CD4-positive, CD25-positive, alpha-beta regulatory T cell (primary cell): ENCODE data around the gene IL1R2. TPM values are rescaled to one million over a fixed set of nuclear protein-coding genes. Genes with fewer than 3 reads are reported as not detected.

ENCODE experiments used
- ATAC-seq, 2 donors: fragments of 150-1000 bp; cut with Tn5 transposase; one replicate each; pipeline ENCODE4 v1.10.0; 2021; ENCODE audit warnings: low read depth in 2 of 2, moderate number of reproducible peaks in 2 of 2, moderate library complexity in 1 of 2
- DNase-seq, 3 donors: peaks; one replicate each; pipeline versions ENCODE4 v3.0.0 to v3.0.0-alpha.2; 2012 to 2022; ENCODE audit warnings: mixed read lengths in 1 of 3
- H3K27ac ChIP-seq: one replicate; pipeline ENCODE4 v1.7.0; 2013; ENCODE audit warnings: mild to moderate bottlenecking, low read length; ENCODE audit not compliant: insufficient read depth, poor library complexity, severe bottlenecking
- H3K27me3 ChIP-seq: one replicate; pipeline ENCODE4 v1.7.0; 2013; ENCODE audit warnings: low read length; ENCODE audit not compliant: control insufficient read depth, insufficient read depth
- H3K36me3 ChIP-seq: one replicate; pipeline ENCODE4 v1.7.0; 2013; ENCODE audit warnings: mild to moderate bottlenecking, low read length, moderate library complexity; ENCODE audit not compliant: control insufficient read depth, insufficient read depth
- H3K4me1 ChIP-seq: 2 replicates; pipeline ENCODE4 v1.7.0; 2013; ENCODE audit warnings: mild to moderate bottlenecking, low read length; ENCODE audit not compliant: insufficient read depth, control insufficient read depth, poor library complexity, severe bottlenecking
- H3K4me3 ChIP-seq: one replicate; pipeline ENCODE4 v1.7.0; 2013; ENCODE audit warnings: low read depth, mild to moderate bottlenecking, low read length, moderate library complexity
- H3K9me3 ChIP-seq, 2 experiments: 1 replicate in 1 of 2; 2 replicates in 1 of 2; pipeline ENCODE4 v1.7.0; 2013; ENCODE audit warnings: low read length in 2 of 2, mild to moderate bottlenecking in 1 of 2, moderate library complexity in 1 of 2; ENCODE audit not compliant: control insufficient read depth in 2 of 2
- H3K27ac Mint-ChIP-seq, 3 donors: one replicate each; pipeline ENCODE4 v1.8.0; 2020 to 2022; ENCODE audit warnings: mild to moderate bottlenecking in 3 of 3, mixed read lengths in 3 of 3, moderate library complexity in 2 of 3
- H3K27me3 Mint-ChIP-seq: one replicate; pipeline ENCODE4 v1.8.0; 2022; ENCODE audit warnings: mild to moderate bottlenecking, mixed read lengths
- H3K36me3 Mint-ChIP-seq: one replicate; pipeline ENCODE4 v1.8.0; 2020; ENCODE audit warnings: mixed read lengths
- H3K4me1 Mint-ChIP-seq, 4 donors: one replicate each; pipeline ENCODE4 v1.8.0; 2020 to 2022; ENCODE audit warnings: mixed read lengths in 4 of 4, mild to moderate bottlenecking in 1 of 4
- H3K4me3 Mint-ChIP-seq, 4 donors: one replicate each; pipeline ENCODE4 v1.8.0; 2020 to 2022; ENCODE audit warnings: mild to moderate bottlenecking in 4 of 4, mixed read lengths in 4 of 4, moderate library complexity in 3 of 4
- H3K9me3 Mint-ChIP-seq, 7 donors: one replicate each; pipeline ENCODE4 v1.8.0; 2020 to 2022; ENCODE audit warnings: mixed read lengths in 7 of 7, mild to moderate bottlenecking in 3 of 7, moderate library complexity in 2 of 7
- polyA plus RNA-seq, 4 donors: library from polyadenylated mRNA; unstranded; fragments of 300-500 nt; fragmentation: Illumina TruSeq; gene quantifications; one replicate each; pipeline ENCODE4 v1.2.3, GENCODE V29; 2021
- total RNA-seq: library from RNA; stranded (reverse); gene quantifications from one replicate; pipeline ENCODE4 v1.2.3, GENCODE V29; 2022

IL1R2 gene
- total and polyA plus RNA-seq, 5 donors from 2014 or later, result 1.5 to 6.0 (median 3.1) TPM

GRCh38 chr2:102032368-102033030 is 40.7 kb downstream of the IL1R2 start:
- H3K4me3 Mint-ChIP-seq, result no peak overlapping the region
- peaks cover 18% of the 10 kb centered on the region for H3K4me1 ChIP-seq
- no peaks in the 10 kb centered on the region for H3K36me3 ChIP-seq
- H3K27me3 ChIP-seq, result no peaks in the 10 kb centered on the region
- no peaks in the 10 kb centered on the region for H3K9me3 ChIP-seq
- DNase-seq (no peak), ATAC-seq (no peak)
- H3K9me3 Mint-ChIP-seq, result no peaks in the 10 kb centered on the region
- peaks cover 11 to 38% (median 23%) of the 10 kb centered on the region in 4 donors for H3K4me1 Mint-ChIP-seq
- no peak overlapping the region for H3K27ac ChIP-seq
- no peak overlapping the region for H3K4me3 ChIP-seq
- peak overlapping the region in 2 of 3 donors; percentile 10 to 58 for H3K27ac Mint-ChIP-seq
- no peaks in the 10 kb centered on the region for H3K36me3 Mint-ChIP-seq
- no peaks in the 10 kb centered on the region for H3K27me3 Mint-ChIP-seq

DNA sequence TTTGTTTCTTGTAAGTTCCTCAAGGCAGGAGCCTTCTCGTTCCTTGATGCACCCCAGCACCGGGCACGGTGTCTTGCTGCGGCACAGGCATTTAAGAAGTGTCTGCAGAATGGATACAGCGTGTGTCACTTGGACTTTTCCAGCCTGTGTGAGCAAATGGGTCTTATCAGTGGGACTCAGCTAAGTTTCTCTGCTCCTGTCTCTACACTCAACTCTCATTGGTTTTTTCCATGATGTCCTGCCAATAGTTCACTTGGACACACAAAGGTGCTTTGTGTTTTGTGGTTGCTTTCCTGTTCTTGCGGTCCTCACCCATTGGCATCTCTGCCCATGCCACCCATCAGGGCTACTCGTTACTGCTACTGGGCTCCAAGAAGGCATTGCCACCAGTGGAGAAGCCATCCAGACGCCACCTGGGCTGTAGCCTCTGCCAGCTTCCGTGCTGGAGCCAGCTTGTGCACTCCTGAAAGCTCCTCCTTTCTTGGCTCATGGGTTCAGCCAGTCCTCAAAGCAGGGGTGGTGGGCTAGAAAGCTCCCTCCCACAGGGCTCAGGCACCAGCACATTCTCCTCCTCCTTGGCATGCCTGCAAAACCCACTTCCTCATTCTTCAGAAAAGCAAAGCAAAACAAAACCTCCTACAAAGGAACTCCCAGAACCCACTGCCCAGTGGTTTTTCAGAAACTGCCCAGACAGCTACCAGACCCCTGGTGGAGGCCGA is 41.4 kb downstream of the IL1R2 start:
- Mint-ChIP-seq H3K36me3 (no peaks in the 10 kb centered on the region), H3K4me3 (peak overlapping the region in 2 of 4 donors; percentile 13 to 79), H3K27ac (peak overlapping the region; percentile 10 to 81 (median 57)), H3K9me3 (no peaks in the 10 kb centered on the region), H3K27me3 (no peaks in the 10 kb centered on the region), H3K4me1 (peaks cover 9 to 33% (median 23%) of the 10 kb centered on the region in 4 donors)
- Histone ChIP-seq H3K4me3 (no peak overlapping the region), H3K4me1 (peaks cover 18% of the 10 kb centered on the region), H3K27me3 (no peaks in the 10 kb centered on the region), H3K27ac (no peak overlapping the region), H3K36me3 (no peaks in the 10 kb centered on the region), H3K9me3 (no peaks in the 10 kb centered on the region)
- peak; percentile 48 to 50 for ATAC-seq
- DNase-seq, result peak in 1 of 3 donors; percentile 81

DNA sequence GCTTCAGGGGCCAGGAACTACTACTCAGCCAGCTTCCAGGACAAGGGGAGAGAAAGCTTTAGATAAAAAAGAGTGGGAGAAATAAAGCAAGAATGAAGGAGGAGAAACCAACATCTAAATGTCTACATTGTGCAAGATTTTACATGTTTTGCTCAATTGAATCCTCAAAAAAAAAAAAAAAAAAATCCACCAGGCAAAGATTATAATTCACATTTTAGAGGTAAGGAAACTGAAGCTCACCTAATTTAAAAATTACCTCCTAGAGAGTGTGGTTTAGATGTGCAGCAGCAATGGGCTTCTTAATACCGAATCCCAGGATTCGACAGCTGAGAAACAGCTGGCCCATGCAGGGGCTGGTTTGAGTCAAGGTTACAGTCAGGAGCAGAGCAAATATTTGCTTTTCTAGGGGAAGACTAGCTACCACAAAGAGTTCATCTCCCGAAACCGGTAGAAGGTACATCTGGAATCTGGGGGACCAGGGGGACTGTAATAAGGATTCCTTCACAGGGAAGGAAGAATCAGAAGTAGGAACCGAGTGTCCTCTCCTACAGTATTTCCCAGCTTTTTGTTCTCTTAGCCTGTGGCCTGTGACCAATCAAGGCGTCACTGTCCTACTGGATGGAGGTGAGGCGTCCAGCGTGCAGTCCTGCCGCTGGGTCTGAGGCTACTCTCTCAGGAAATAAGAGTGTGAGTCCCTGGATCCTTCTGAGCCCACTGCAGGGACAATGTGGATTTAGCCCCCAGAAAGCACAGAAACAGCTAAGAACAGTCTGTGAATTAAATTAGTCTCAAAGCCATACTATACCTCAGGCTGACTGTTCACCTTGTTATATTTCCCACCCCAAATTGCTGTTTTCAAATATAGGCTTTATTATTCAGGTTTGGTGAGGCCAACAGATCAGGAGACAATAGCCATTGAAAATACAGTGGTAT is 42.3 kb downstream of the IL1R2 start:
- peaks cover 9 to 33% (median 17%) of the 10 kb centered on the region in 4 donors for H3K4me1 Mint-ChIP-seq

GRCh38 chr2:102034683-102035548 is 43.2 kb downstream of the IL1R2 start:
- Histone ChIP-seq H3K36me3 (no peaks in the 10 kb centered on the region), H3K4me1 (peaks cover 18% of the 10 kb centered on the region), H3K9me3 (no peaks in the 10 kb centered on the region), H3K27me3 (no peaks in the 10 kb centered on the region), H3K4me3 (no peak overlapping the region), H3K27ac (no peak overlapping the region)
- DNase-seq (no peak), ATAC-seq (no peak)
- Mint-ChIP-seq H3K27ac (peak overlapping the region in 2 of 3 donors; percentile 10 to 52), H3K9me3 (peaks cover 0 to 3% (median 0%) of the 10 kb centered on the region in 7 donors), H3K27me3 (no peaks in the 10 kb centered on the region), H3K4me1 (peaks cover 9 to 38% (median 20%) of the 10 kb centered on the region in 4 donors), H3K36me3 (no peaks in the 10 kb centered on the region), H3K4me3 (peak overlapping the region in 2 of 4 donors; percentile 39 to 72)

More for the DNA sequence above, 42.3 kb downstream of the IL1R2 start:
- no peak for ATAC-seq
- H3K27me3 Mint-ChIP-seq, result no peaks in the 10 kb centered on the region
- peak overlapping the region; percentile 10 to 81 (median 57) for H3K27ac Mint-ChIP-seq
- Histone ChIP-seq H3K9me3 (no peaks in the 10 kb centered on the region), H3K27ac (no peak overlapping the region), H3K4me1 (peaks cover 18% of the 10 kb centered on the region), H3K36me3 (no peaks in the 10 kb centered on the region), H3K4me3 (no peak overlapping the region), H3K27me3 (no peaks in the 10 kb centered on the region)
- H3K9me3 Mint-ChIP-seq, result peaks cover 0 to 3% (median 0%) of the 10 kb centered on the region in 7 donors
- DNase-seq, result no peak
- H3K36me3 Mint-ChIP-seq, result no peaks in the 10 kb centered on the region
- H3K4me3 Mint-ChIP-seq, result peak overlapping the region in 3 of 4 donors; percentile 13 to 79 (median 72)

DNA sequence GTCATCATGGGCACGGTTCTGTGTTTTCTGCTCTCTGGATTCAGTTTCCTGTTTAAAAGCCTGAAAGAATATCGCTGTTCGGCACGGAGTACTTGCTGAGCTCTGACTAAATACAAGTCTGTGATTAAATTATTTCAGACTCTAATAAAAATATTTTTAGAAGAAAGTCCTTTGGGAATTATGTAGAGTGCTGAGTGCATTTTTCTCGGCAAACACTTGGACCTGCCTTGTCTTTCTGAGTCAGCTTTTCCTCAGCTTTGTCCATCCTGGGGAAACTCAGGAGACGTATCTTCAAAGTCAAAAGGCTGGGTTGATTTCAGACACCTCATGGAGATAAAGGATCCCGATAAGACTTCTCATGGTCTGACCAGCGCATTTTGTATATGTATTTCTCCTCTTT is 45.9 kb downstream of the IL1R2 start:
- no peaks in the 10 kb centered on the region for H3K9me3 ChIP-seq
- Mint-ChIP-seq H3K36me3 (no peaks in the 10 kb centered on the region), H3K9me3 (peaks cover 0 to 7% (median 0%) of the 10 kb centered on the region in 7 donors), H3K4me1 (peaks cover 9 to 35% (median 17%) of the 10 kb centered on the region in 4 donors), H3K4me3 (no peak overlapping the region), H3K27me3 (no peaks in the 10 kb centered on the region), H3K27ac (no peak overlapping the region)
- H3K4me1 ChIP-seq, result peaks cover 18% of the 10 kb centered on the region
- H3K4me3 ChIP-seq, result no peak overlapping the region
- DNase-seq (no peak), ATAC-seq (no peak)
- no peaks in the 10 kb centered on the region for H3K36me3 ChIP-seq
- no peak overlapping the region for H3K27ac ChIP-seq
- H3K27me3 ChIP-seq, result no peaks in the 10 kb centered on the region

DNA sequence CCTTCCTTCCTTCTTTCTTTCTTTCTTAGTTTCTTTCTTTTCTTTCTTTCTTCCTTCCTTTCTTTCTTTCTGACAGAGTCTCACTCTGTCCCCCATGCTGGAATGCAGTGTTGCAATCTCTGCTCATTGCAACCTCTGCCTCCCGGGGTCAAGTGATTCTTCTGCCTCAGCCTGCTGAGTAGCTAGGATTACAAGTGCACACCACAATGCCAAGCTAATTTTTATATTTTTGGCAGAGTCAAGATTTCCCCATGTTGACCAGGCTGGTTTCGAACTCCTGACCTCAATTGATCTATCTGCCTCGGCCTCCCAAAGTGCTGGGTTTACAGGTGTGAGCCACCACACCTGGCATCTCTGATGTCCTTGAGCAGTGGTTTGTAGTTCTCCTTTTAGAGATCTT is 48.5 kb downstream of the IL1R2 start:
- Histone ChIP-seq H3K27ac (no peak overlapping the region), H3K4me1 (no peaks in the 10 kb centered on the region), H3K36me3 (no peaks in the 10 kb centered on the region), H3K27me3 (no peaks in the 10 kb centered on the region), H3K9me3 (no peaks in the 10 kb centered on the region), H3K4me3 (no peak overlapping the region)
- DNase-seq, result no peak
- no peak for ATAC-seq
- H3K27me3 Mint-ChIP-seq, result no peaks in the 10 kb centered on the region
- peak overlapping the region in 1 of 3 donors; percentile 80 for H3K27ac Mint-ChIP-seq
- H3K4me3 Mint-ChIP-seq, result no peak overlapping the region
- H3K9me3 Mint-ChIP-seq, result peaks cover 0 to 7% (median 0%) of the 10 kb centered on the region in 7 donors
- peaks cover 4 to 17% (median 6%) of the 10 kb centered on the region in 4 donors for H3K4me1 Mint-ChIP-seq
- H3K36me3 Mint-ChIP-seq, result no peaks in the 10 kb centered on the region
